MV-4-11 (cell line): ENCODE data around the gene PARD3B.
"Not testable (repeated sequence)": the region's sequence is repeated elsewhere in the genome, so short reads cannot be mapped to it uniquely, and the experiment has no call there.

Experiments
- DNase-seq: peaks from one replicate; lab custom pipeline; 2025; lab: John Stamatoyannopoulos, UW

The PARD3B gene

GRCh38 chr2:204539019-204539385, 6.3 kb upstream of the PARD3B start:
- no peak for DNase-seq

- DNase-seq: no peak
Measured at GRCh38 chr2:204541637-204542036, 3.6 kb upstream of the PARD3B start.

GRCh38 chr2:204542982-204543608, 2.2 kb upstream of the PARD3B start:
- DNase-seq: no peak

GRCh38 chr2:204545861-204546735, 823 bp downstream of the PARD3B start:
- DNase-seq: no peak

- no peak for DNase-seq
Measured at GRCh38 chr2:204550751-204551511, 5.7 kb downstream of the PARD3B start.

- no peak for DNase-seq
Measured at GRCh38 chr2:204551512-204551863, 6.2 kb downstream of the PARD3B start.

- DNase-seq: no peak
Measured at GRCh38 chr2:204557604-204558003, 12.3 kb downstream of the PARD3B start.

- DNase-seq: not testable (repeated sequence)
Measured at GRCh38 chr2:204559358-204559757, 14.1 kb downstream of the PARD3B start.

- no peak for DNase-seq
Measured at GRCh38 chr2:204560902-204561301, 15.6 kb downstream of the PARD3B start.

GRCh38 chr2:204561771-204562170, 16.5 kb downstream of the PARD3B start:
- DNase-seq: no peak

- no peak for DNase-seq
Measured at GRCh38 chr2:204566439-204566838, 21.2 kb downstream of the PARD3B start.

- no peak for DNase-seq
Measured at GRCh38 chr2:204570421-204570820, 25.1 kb downstream of the PARD3B start.

GRCh38 chr2:204571041-204571440, 25.8 kb downstream of the PARD3B start:
- no peak for DNase-seq

- DNase-seq: no peak
Measured at GRCh38 chr2:204571911-204572310, 26.6 kb downstream of the PARD3B start.

- no peak for DNase-seq
Measured at GRCh38 chr2:204573221-204573620, 27.9 kb downstream of the PARD3B start.

- DNase-seq: no peak
Measured at GRCh38 chr2:204574486-204574885, 29.2 kb downstream of the PARD3B start.

GRCh38 chr2:204575463-204575862, 30.2 kb downstream of the PARD3B start:
- no peak for DNase-seq

- DNase-seq: no peak
Measured at GRCh38 chr2:204576362-204576979, 31.2 kb downstream of the PARD3B start.

- no peak for DNase-seq
Measured at GRCh38 chr2:204578928-204579598, 33.8 kb downstream of the PARD3B start.

- no peak for DNase-seq
Measured at GRCh38 chr2:204581946-204582345, 36.7 kb downstream of the PARD3B start.

- no peak for DNase-seq
Measured at GRCh38 chr2:204583773-204584172, 38.5 kb downstream of the PARD3B start.

- no peak for DNase-seq
Measured at GRCh38 chr2:204585930-204586329, 40.7 kb downstream of the PARD3B start.
